ENCODE measurements around the gene OPRL1.

OPRL1 gene

DNA sequence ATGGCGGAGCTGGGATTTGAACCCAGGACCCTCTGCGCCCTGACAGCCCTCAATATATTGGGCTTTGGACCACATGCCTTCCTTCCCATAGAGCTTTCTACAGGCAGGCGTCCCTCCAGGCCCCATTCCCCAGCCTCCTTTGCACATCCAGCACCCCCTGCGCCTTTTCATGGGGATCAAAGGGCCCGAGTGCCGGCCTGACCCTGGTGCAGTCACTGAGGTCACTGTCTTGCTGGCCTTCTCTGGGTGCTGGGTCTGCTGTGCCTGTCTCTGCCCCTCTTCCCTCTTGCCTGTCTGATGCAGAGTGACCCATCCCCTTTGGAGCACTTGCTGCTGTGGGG lies 1.7 kb downstream of the OPRL1 start:
- CTCF ChIA-PET: interaction anchor here (0.9 kb wide), 1 partner anchor 21 kb away, joined by 3 read pairs; no protein-coding TSS in a partner anchor
- Histone ChIP-seq H3K9me3 (ENCODE audit: control insufficient read depth, insufficient read depth, low read depth, low read length) (no peaks in the 10 kb centered on the region), H3K4me3 (ENCODE audit: low read depth, low read length) (no peak overlapping the region), H3K36me3 (ENCODE audit: control insufficient read depth in 2 of 2, insufficient read depth in 1 of 2, low read length in 2 of 2) (no peaks in the 10 kb centered on the region), H3K4me1 (ENCODE audit: control insufficient read depth, insufficient read depth, low read length) (peaks cover 10% of the 10 kb centered on the region), H3K27ac (ENCODE audit: extremely low read depth, low read depth, low read length) (no peak overlapping the region)
- TF ChIP-seq ZNF510 (tag by site-specific recombination; IDR thresholded peaks at IDR 0.05; ENCODE audit: insufficient replicate concordance): no peak
- TF ChIP-seq, protein P1, sequence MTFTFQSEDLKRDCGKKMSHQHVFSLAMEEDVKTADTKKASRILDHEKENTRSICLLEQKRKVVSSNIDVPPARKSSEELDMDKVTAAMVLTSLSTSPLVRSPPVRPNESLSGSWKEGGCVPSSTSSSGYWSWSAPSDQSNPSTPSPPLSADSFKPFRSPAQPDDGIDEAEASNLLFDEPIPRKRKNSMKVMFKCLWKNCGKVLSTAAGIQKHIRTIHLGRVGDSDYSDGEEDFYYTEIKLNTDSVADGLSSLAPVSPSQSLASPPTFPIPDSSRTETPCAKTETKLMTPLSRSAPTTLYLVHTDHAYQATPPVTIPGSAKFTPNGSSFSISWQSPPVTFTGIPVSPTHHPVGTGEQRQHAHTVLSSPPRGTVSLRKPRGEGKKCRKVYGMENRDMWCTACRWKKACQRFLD (tag by site-specific recombination; IDR thresholded peaks at IDR 0.05): no peak
- no peak for TF ChIP-seq SCRT1 (tag by site-specific recombination; IDR thresholded peaks at IDR 0.05; ENCODE audit: borderline replicate concordance)
- no peak for TF ChIP-seq ZNF768 (tag by site-specific recombination; IDR thresholded peaks at IDR 0.05)
- POLR2A ChIA-PET: interaction anchor here (2.9 kb wide), 1 partner anchor 19 kb away, joined by 13 read pairs; the partner anchor contains the start of gene TCEA2

DNA sequence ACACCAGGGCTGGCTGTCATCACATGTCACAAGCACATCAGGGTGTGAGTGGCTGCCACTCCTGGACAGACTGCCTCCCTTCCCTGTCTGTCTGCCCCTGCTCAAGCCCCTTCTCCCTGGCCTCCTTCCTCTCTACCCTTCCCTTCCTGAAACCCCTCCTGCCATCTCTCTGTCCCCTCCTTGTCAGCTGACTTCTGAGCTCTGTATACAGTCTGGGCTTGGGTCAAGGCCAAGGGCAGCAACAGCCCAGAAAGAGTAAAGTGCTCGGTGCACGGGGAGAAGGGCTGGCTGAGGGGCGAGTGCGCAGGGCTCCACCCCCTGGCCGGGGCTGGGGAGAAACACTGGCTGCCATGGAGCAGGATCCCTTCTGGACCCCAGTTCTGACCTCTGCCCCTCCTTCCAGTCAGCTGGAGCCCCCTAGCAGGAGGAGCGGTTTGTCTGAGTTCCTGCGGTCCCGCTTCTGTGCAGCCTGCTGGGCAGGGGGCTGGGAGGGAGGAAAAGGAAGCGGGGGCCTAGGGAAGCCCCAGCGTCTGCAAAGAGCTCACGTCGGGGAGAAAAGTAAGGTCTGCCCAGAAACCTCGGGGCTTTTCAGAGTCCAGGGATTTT lies 2.3 kb downstream of the OPRL1 start:
- TF ChIP-seq ZIC2 (tag by site-specific recombination; IDR thresholded peaks at IDR 0.05): 0 out of 2 replicates have a peak, but pooled peaks have one; percentile 19
- 0 out of 2 replicates have a peak, but pooled peaks have one; percentile 22 for TF ChIP-seq SCRT2 (tag by site-specific recombination; IDR thresholded peaks at IDR 0.05)
- peak; percentile 48 for TF ChIP-seq ZBTB20 (tag by site-specific recombination; IDR thresholded peaks at IDR 0.05)
- TF ChIP-seq, protein P2, sequence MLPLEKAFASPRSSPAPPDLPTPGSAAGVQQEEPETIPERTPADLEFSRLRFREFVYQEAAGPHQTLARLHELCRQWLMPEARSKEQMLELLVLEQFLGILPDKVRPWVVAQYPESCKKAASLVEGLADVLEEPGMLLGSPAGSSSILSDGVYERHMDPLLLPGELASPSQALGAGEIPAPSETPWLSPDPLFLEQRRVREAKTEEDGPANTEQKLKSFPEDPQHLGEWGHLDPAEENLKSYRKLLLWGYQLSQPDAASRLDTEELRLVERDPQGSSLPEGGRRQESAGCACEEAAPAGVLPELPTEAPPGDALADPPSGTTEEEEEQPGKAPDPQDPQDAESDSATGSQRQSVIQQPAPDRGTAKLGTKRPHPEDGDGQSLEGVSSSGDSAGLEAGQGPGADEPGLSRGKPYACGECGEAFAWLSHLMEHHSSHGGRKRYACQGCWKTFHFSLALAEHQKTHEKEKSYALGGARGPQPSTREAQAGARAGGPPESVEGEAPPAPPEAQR (tag by site-specific recombination; IDR thresholded peaks at IDR 0.05): no peak
- TF ChIP-seq KLF17 (tag by site-specific recombination; IDR thresholded peaks at IDR 0.05): peak; percentile 34; the same call in 1 of the 2 replicates
- TF ChIP-seq, protein P3, sequence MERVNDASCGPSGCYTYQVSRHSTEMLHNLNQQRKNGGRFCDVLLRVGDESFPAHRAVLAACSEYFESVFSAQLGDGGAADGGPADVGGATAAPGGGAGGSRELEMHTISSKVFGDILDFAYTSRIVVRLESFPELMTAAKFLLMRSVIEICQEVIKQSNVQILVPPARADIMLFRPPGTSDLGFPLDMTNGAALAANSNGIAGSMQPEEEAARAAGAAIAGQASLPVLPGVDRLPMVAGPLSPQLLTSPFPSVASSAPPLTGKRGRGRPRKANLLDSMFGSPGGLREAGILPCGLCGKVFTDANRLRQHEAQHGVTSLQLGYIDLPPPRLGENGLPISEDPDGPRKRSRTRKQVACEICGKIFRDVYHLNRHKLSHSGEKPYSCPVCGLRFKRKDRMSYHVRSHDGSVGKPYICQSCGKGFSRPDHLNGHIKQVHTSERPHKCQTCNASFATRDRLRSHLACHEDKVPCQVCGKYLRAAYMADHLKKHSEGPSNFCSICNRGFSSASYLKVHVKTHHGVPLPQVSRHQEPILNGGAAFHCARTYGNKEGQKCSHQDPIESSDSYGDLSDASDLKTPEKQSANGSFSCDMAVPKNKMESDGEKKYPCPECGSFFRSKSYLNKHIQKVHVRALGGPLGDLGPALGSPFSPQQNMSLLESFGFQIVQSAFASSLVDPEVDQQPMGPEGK (tag by site-specific recombination; IDR thresholded peaks at IDR 0.05): peak; percentile 55; the same call in 1 of the 2 replicates
- TF ChIP-seq SP2 (tag by site-specific recombination; IDR thresholded peaks at IDR 0.05): 0 out of 2 replicates have a peak, but pooled peaks have one; percentile 16
- TF ChIP-seq ZNF488 (tag by site-specific recombination; IDR thresholded peaks at IDR 0.05): no peak
- TF ChIP-seq ZBTB17 (tag by site-specific recombination; IDR thresholded peaks at IDR 0.05): peak; percentile 55; the same call in 1 of the 2 replicates
- no peaks in the 10 kb centered on the region for H3K9me3 ChIP-seq (ENCODE audit: control insufficient read depth, insufficient read depth, low read depth, low read length)
- H3K4me3 ChIP-seq (ENCODE audit: low read depth, low read length): no peak overlapping the region
- POLR2A ChIA-PET: interaction anchor here (2.9 kb wide), 1 partner anchor 20 kb away, joined by 13 read pairs; the partner anchor contains the start of gene TCEA2
- H3K36me3 ChIP-seq (ENCODE audit: control insufficient read depth in 2 of 2, insufficient read depth in 1 of 2, low read length in 2 of 2): no peaks in the 10 kb centered on the region
- H3K4me1 ChIP-seq (ENCODE audit: control insufficient read depth, insufficient read depth, low read length): peaks cover 10% of the 10 kb centered on the region
- CTCF ChIA-PET: interaction anchor here (0.9 to 4.8 kb wide), 2 partner anchors 20 to 38 kb away, joined by 3 to 35 read pairs; no protein-coding TSS in a partner anchor
- no peak overlapping the region for H3K27ac ChIP-seq (ENCODE audit: extremely low read depth, low read depth, low read length)

Measured in HEK293 (cell line).